H1 (cell line): ENCODE measurements around the gene BOLA1. TPM values are rescaled to one million over a fixed set of nuclear protein-coding genes. Genes with fewer than 3 reads are reported as not detected.

Source experiments
- CTCF ChIA-PET: fragments of 300-600 bp; sonication (Branson Sonifier 250); formaldehyde crosslinking; loops from one replicate; lab custom pipeline; 2021; ENCODE audit not compliant: partially characterized antibody; lab: Charles Lee
- POLR2A ChIA-PET: fragments of 300-600 bp; sonication (Branson Sonifier 250); formaldehyde crosslinking; loops from one replicate; lab custom pipeline; 2021; ENCODE audit warnings: inconsistent platforms; ENCODE audit not compliant: partially characterized antibody; lab: Charles Lee
- DNase-seq, 2 experiments: peaks; one replicate each; pipeline versions ENCODE4 v3.0.0 to v3.0.0-alpha.2; 2010 to 2022; ENCODE audit warnings: low spot score in 2 of 2, low read depth in 1 of 2, mixed read lengths in 1 of 2
- FAIRE-seq: peaks from 2 replicates; lab custom pipeline; 2011; peaks lifted over from hg19 to GRCh38; lab: Jason Lieb, UNC
- H2AFZ ChIP-seq: 2 replicates; pipeline ENCODE4 v1.8.1; 2012; ENCODE audit warnings: low read length, inconsistent platforms
- H2AK5ac ChIP-seq: 2 replicates; pipeline ENCODE4 v1.6.1; 2013; ENCODE audit warnings: low read depth, low read length
- H2BK120ac ChIP-seq: replicated peaks from 2 replicates; pipeline ENCODE3; 2013; ENCODE audit warnings: low read depth, low read length, inconsistent platforms
- H2BK12ac ChIP-seq: 2 replicates; pipeline ENCODE4 v1.6.1; 2013; ENCODE audit warnings: low read depth, low read length
- H2BK15ac ChIP-seq: 2 replicates; pipeline ENCODE4 v1.6.1; 2013; ENCODE audit warnings: low read length
- H2BK20ac ChIP-seq: 2 replicates; pipeline ENCODE4 v1.6.1; 2013; ENCODE audit warnings: low read length
- H2BK5ac ChIP-seq: 2 replicates; pipeline ENCODE4 v1.6.1; 2013; ENCODE audit warnings: low read depth, low read length
- H3K14ac ChIP-seq: 2 replicates; pipeline ENCODE4 v1.6.1; 2013; ENCODE audit warnings: inconsistent platforms; ENCODE audit not compliant: insufficient read length
- H3K18ac ChIP-seq: 2 replicates; pipeline ENCODE4 v1.6.1; 2013; ENCODE audit warnings: low read length; ENCODE audit errors: extremely low read depth
- H3K23ac ChIP-seq: 2 replicates; pipeline ENCODE4 v1.6.1; 2013; ENCODE audit warnings: inconsistent platforms; ENCODE audit not compliant: insufficient read length
- H3K23me2 ChIP-seq: 2 replicates; pipeline ENCODE4 v1.6.1; 2013; ENCODE audit warnings: low read depth, low read length
- H3K27ac ChIP-seq: 2 replicates; pipeline ENCODE4 v1.6.1; 2011; ENCODE audit warnings: low read depth, low read length, inconsistent platforms
- H3K27me3 ChIP-seq, 4 experiments: replicated peaks in 1 of 4; 1 replicate in 1 of 4; 2 replicates in 3 of 4; pipeline versions ENCODE4 v1.6.1 to v1.8.1; 2011 to 2013; ENCODE audit warnings: low read length in 3 of 4, mild to moderate bottlenecking in 3 of 4, inconsistent platforms in 2 of 4, mixed read lengths in 2 of 4, moderate library complexity in 1 of 4; ENCODE audit not compliant: control insufficient read depth in 3 of 4, insufficient read depth in 3 of 4; ENCODE audit errors: extremely low read depth in 1 of 4
- H3K36me3 ChIP-seq, 4 experiments: 2 replicates each; pipeline versions ENCODE4 v1.6.1 to v1.8.1; 2011 to 2013; ENCODE audit warnings: mild to moderate bottlenecking in 4 of 4, low read length in 3 of 4, moderate library complexity in 2 of 4, control low read depth in 1 of 4, inconsistent platforms in 1 of 4; ENCODE audit not compliant: insufficient read depth in 4 of 4, control insufficient read depth in 2 of 4
- H3K4ac ChIP-seq: replicated peaks from 2 replicates; pipeline ENCODE3; 2013; ENCODE audit warnings: low read length, low read depth, mixed read lengths, inconsistent platforms; ENCODE audit not compliant: insufficient read length
- H3K4me1 ChIP-seq, 4 experiments: replicated peaks in 1 of 4; 1 replicate in 1 of 4; 2 replicates in 3 of 4; pipeline versions ENCODE4 v1.6.1 to v1.8.1; 2011 to 2013; ENCODE audit warnings: low read length in 3 of 4, inconsistent platforms in 2 of 4, mixed read lengths in 1 of 4; ENCODE audit not compliant: insufficient read depth in 4 of 4, control insufficient read depth in 3 of 4
- H3K4me2 ChIP-seq, 2 experiments: 2 replicates each; pipeline versions ENCODE4 v1.6.1 to v1.8.1; 2011 to 2013; ENCODE audit warnings: low read depth in 2 of 2, low read length in 2 of 2, control low read depth in 1 of 2, inconsistent platforms in 1 of 2, mild to moderate bottlenecking in 1 of 2; ENCODE audit not compliant: insufficient read depth in 1 of 2
- H3K4me3 ChIP-seq, 4 experiments: fragments of 200-600, 300-600 bp in 1 of 4; sonication (generic), shearing (Covaris generic), sonication (Bioruptor Twin) in 1 of 4; 2 replicates each; pipeline versions ENCODE4 v1.5.1 to v1.8.1; 2011 to 2016; ENCODE audit warnings: low read length in 4 of 4, low read depth in 3 of 4, control low read depth in 2 of 4, inconsistent platforms in 2 of 4, mild to moderate bottlenecking in 2 of 4, mixed read lengths in 1 of 4, moderate library complexity in 1 of 4; ENCODE audit not compliant: insufficient read depth in 2 of 4; ENCODE audit errors: extremely low read depth in 1 of 4
- H3K56ac ChIP-seq: replicated peaks from 2 replicates; pipeline ENCODE3; 2013; ENCODE audit warnings: low read depth, mild to moderate bottlenecking, mixed read lengths, low read length, inconsistent platforms; ENCODE audit not compliant: insufficient read length
- H3K79me1 ChIP-seq: 2 replicates; pipeline ENCODE4 v1.6.1; 2013; ENCODE audit warnings: low read depth, low read length, control low read depth
- H3K79me2 ChIP-seq, 2 experiments: 2 replicates each; pipeline versions ENCODE4 v1.6.1 to v1.8.1; 2012 to 2013; ENCODE audit warnings: low read length in 2 of 2, mild to moderate bottlenecking in 2 of 2, inconsistent platforms in 1 of 2; ENCODE audit not compliant: insufficient read depth in 2 of 2, control insufficient read depth in 1 of 2
- H3K9ac ChIP-seq, 4 experiments: replicated peaks in 1 of 4; 1 replicate in 1 of 4; 2 replicates in 3 of 4; pipeline versions ENCODE4 v1.6.1 to v1.8.1; 2011 to 2013; ENCODE audit warnings: low read depth in 3 of 4, low read length in 3 of 4, control low read depth in 2 of 4, mild to moderate bottlenecking in 2 of 4, moderate library complexity in 2 of 4, inconsistent platforms in 1 of 4; ENCODE audit errors: extremely low read depth in 1 of 4
- H3K9me3 ChIP-seq, 2 experiments: 2 replicates each; pipeline versions ENCODE4 v1.6.1 to v1.8.1; 2012 to 2013; ENCODE audit warnings: mild to moderate bottlenecking in 2 of 2, moderate library complexity in 2 of 2, control low read depth in 1 of 2, inconsistent platforms in 1 of 2, low read depth in 1 of 2, low read length in 1 of 2, mixed read lengths in 1 of 2; ENCODE audit not compliant: insufficient read depth in 2 of 2
- H4K20me1 ChIP-seq, 2 experiments: replicated peaks in 1 of 2; 2 replicates each; pipeline versions ENCODE3 to v1.8.1; 2011 to 2013; ENCODE audit warnings: inconsistent platforms in 2 of 2, low read length in 2 of 2, mild to moderate bottlenecking in 1 of 2; ENCODE audit not compliant: insufficient read depth in 2 of 2, control insufficient read depth in 1 of 2
- H4K5ac ChIP-seq: 2 replicates; pipeline ENCODE4 v1.6.1; 2013; ENCODE audit warnings: low read length, low read depth, mixed read lengths, inconsistent platforms; ENCODE audit not compliant: insufficient read length
- H4K8ac ChIP-seq: 2 replicates; pipeline ENCODE4 v1.8.0; 2013; ENCODE audit warnings: mild to moderate bottlenecking, moderate library complexity, low read length, inconsistent platforms; ENCODE audit not compliant: insufficient read depth; ENCODE audit errors: extremely low read depth
- H4K91ac ChIP-seq: replicated peaks from 2 replicates; pipeline ENCODE3; 2013; ENCODE audit warnings: low read length, mixed read lengths, inconsistent platforms; ENCODE audit not compliant: insufficient read length
- WGBS, 2 experiments: shearing (Covaris generic) in 1 of 2; methylation state at CpG; one replicate each; pipeline versions ENCODE4 v1.1.6 to v1.1.7; 2013 to 2015; ENCODE audit warnings: low lambda C conversion rate in 2 of 2, mixed read lengths in 2 of 2, inconsistent platforms in 1 of 2, low coverage in 1 of 2, missing lambda C conversion rate in 1 of 2; ENCODE audit not compliant: insufficient replicate concordance in 2 of 2, insufficient coverage in 1 of 2, insufficient read length in 1 of 2; ENCODE audit errors: extremely low coverage in 1 of 2, missing lambda C conversion rate in 1 of 2; 5-methylcytosine and 5-hydroxymethylcytosine counted together
- polyA plus RNA-seq, 7 experiments: library from polyadenylated mRNA; depleted of rRNA in 3 of 7; stranded (reverse) in 5 of 7; unstranded in 2 of 7; fragments of >200 nt in 5 of 7; fragments of 200-250 nt in 2 of 7; gene quantifications; 1 replicate in 5 of 7; 2 replicates in 1 of 7; 4 replicates in 1 of 7; pipeline versions ENCODE4 v1.2.1 to v1.2.3, GENCODE V29; 2011 to 2013; ENCODE audit warnings: missing spikeins in 2 of 7, mixed read lengths in 2 of 7
- total RNA-seq: library from RNA; stranded (reverse); fragmentation: NEBNext Ultra II Directional; extraction: Animal tissue kit (Norgen Biotek cat#: 25700); gene quantifications from 2 replicates; pipeline ENCODE4 v1.2.1, GENCODE V29; 2021

BOLA1 gene
- total and polyA plus RNA-seq, 2 of the 8 experiments (the other 6 are each of a cell fraction or from before 2014, with no cell fraction given): 8.1 to 15.4 TPM

DNA sequence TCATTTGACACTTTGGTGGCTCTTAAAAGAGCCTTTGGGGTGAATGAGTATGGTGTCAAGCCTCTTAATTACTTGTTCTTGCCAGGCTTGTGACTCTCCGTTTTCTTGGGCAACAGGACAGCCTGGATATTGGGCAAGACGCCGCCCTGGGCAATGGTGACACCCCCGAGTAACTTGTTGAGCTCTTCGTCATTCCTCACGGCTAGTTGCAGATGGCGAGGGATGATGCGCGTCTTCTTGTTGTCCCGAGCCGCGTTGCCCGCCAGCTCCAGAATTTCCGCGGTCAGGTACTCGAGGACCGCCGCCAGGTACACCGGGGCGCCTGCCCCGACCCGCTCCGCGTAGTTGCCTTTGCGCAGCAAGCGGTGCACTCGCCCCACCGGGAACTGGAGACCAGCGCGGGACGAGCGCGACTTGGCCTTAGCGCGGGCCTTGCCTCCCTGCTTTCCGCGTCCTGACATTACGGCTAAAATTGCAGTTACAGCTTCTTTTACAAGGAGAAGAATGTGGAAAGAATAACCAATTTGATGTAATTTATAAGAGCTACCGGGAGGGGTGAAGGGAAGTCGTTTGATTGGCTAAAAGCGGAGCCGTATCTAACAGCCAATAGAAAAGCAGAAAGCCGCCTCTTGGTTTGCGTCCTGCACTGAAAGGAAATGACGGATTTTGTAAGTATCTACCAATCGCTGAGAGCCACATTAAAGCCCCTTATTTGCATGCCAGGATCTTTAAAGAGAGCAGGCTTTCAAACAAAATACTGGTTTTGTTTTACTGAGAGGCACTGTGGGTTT lies 11.7 kb upstream of the BOLA1 start:
- Histone ChIP-seq H2BK120ac (peak overlapping the region; percentile 89), H3K14ac (no peak overlapping the region), H3K27ac (peak overlapping the region; percentile 98), H3K9ac (peak overlapping the region; percentile 85 to 99 (median 94)), H4K20me1 (no peaks in the 10 kb centered on the region), H3K79me1 (peaks cover 3% of the 10 kb centered on the region; the same call in 1 of the 2 replicates), H2BK12ac (peak overlapping the region; percentile 77; the same call in 1 of the 2 replicates), H3K9me3 (no peaks in the 10 kb centered on the region), H3K4ac (peak overlapping the region; percentile 92), H4K91ac (peak overlapping the region; percentile 91), H3K27me3 (no peaks in the 10 kb centered on the region), H2AK5ac (peak overlapping the region; percentile 28; the same call in 1 of the 2 replicates), H3K4me3 (peak overlapping the region; percentile 70 to 92 (median 82)), H3K4me1 (peaks cover 0 to 5% (median 0%) of the 10 kb centered on the region in 4 experiments; a peak in 4 of 7 replicates), H3K18ac (peak overlapping the region; percentile 86; the same call in 1 of the 2 replicates), H3K23me2 (peaks cover 21% of the 10 kb centered on the region), H3K79me2 (0 out of 4 replicates have a peak, but pooled peaks cover 0 to 4% of the 10 kb centered on the region in 2 experiments), H2BK20ac (no peak overlapping the region), H4K8ac (peak overlapping the region; percentile 83; the same call in 1 of the 2 replicates), H2BK5ac (peak overlapping the region; percentile 96), H4K5ac (peak overlapping the region; percentile 93), H2AFZ (no peak overlapping the region), H2BK15ac (no peak overlapping the region), H3K56ac (peak overlapping the region; percentile 93), H3K36me3 (no peaks in the 10 kb centered on the region), H3K23ac (no peak overlapping the region), H3K4me2 (peak overlapping the region; percentile 83 to 87)
- POLR2A ChIA-PET: interaction anchor here (0.6 to 8.5 kb wide), 53 partner anchors 9 to 999 kb away, joined by 3 to 278 read pairs (median 6); partner anchors contain the start of genes ANP32E, BOLA1, CA14 and CIART
- DNase-seq: peak; percentile 87 to 88
- WGBS, 2 experiments: 2% methylated on average over 46 of the region's 46 CpGs; no CpG with 5 or more reads in 1 of the 2 experiments
- no peak for FAIRE-seq
- CTCF ChIA-PET: interaction anchor here (1.0 to 3.0 kb wide), 11 partner anchors 17 to 287 kb away, joined by 3 to 14 read pairs (median 4); partner anchors contain the start of gene OTUD7B
